OCI-LY3 (cell line): ENCODE measurements around the gene NOS1AP.

ENCODE experiments used
- H2AFZ ChIP-seq: fragments of 200-600, 300-600 bp; shearing (Covaris generic); 2 replicates; pipeline ENCODE4 v1.6.0; 2014; ENCODE audit warnings: antibody characterized with exemption, low read depth, low read length
- H3K27ac ChIP-seq: fragments of 200-600, 300-600 bp; sonication (generic); 2 replicates; pipeline ENCODE4 v1.5.1; 2014; ENCODE audit warnings: mild to moderate bottlenecking, low read length, moderate library complexity, mixed read lengths
- H3K27me3 ChIP-seq: fragments of 200-600, 300-600 bp; sonication (generic); 2 replicates; pipeline ENCODE4 v1.6.1; 2014; ENCODE audit warnings: low read depth, low read length, mixed read lengths
- H3K36me3 ChIP-seq: fragments of 200-600, 300-600 bp; sonication (generic); replicated peaks from 2 replicates; pipeline ENCODE3; 2014; ENCODE audit warnings: low read depth, low read length, mixed read lengths
- H3K4me1 ChIP-seq: fragments of 300-600, 200-600 bp; sonication (generic); 2 replicates; pipeline ENCODE4 v1.6.1; 2014; ENCODE audit warnings: low read length, mixed read lengths
- H3K4me2 ChIP-seq: fragments of 200-600, 300-600 bp; sonication (generic); 2 replicates; pipeline ENCODE4 v1.6.1; 2014; ENCODE audit warnings: low read length, mixed read lengths
- H3K4me3 ChIP-seq: fragments of 300-600, 200-600 bp; sonication (generic); 2 replicates; pipeline ENCODE4 v1.5.1; 2014; ENCODE audit warnings: antibody characterized with exemption, mild to moderate bottlenecking, low read length, moderate library complexity
- H3K79me2 ChIP-seq: fragments of 300-600, 200-600 bp; shearing (Covaris generic); 2 replicates; pipeline ENCODE4 v1.6.1; 2014; ENCODE audit warnings: mild to moderate bottlenecking, low read length, mixed read lengths
- H3K9ac ChIP-seq: fragments of 300-600, 200-600 bp; shearing (Covaris generic); 2 replicates; pipeline ENCODE4 v1.6.0; 2014; ENCODE audit warnings: mild to moderate bottlenecking, low read length, moderate library complexity
- H3K9me3 ChIP-seq: fragments of 200-600, 300-600 bp; shearing (Covaris generic); 2 replicates; pipeline ENCODE4 v1.6.1; 2014; ENCODE audit warnings: low read length, mixed read lengths; ENCODE audit not compliant: insufficient read depth
- H4K20me1 ChIP-seq: fragments of 200-600, 300-600 bp; sonication (generic); 2 replicates; pipeline ENCODE4 v1.6.1; 2016; ENCODE audit warnings: low read length, mixed read lengths; ENCODE audit not compliant: insufficient read depth
- EZH2phosphoT487 ChIP-seq: fragments of 200-600 bp; shearing (Covaris generic); IDR thresholded peaks from 2 replicates; pipeline ENCODE4 v1.6.1; 2018; ENCODE audit warnings: antibody characterized with exemption, mixed run types, low read depth
- TF ChIP-seq, protein P1 (sequence below): fragments of 200-600, 300-600 bp; sonication (generic); IDR thresholded peaks from 2 replicates; pipeline ENCODE4 v1.5.1; 2014; ENCODE audit warnings: antibody characterized with exemption, low read length, low read depth

NOS1AP gene

DNA sequence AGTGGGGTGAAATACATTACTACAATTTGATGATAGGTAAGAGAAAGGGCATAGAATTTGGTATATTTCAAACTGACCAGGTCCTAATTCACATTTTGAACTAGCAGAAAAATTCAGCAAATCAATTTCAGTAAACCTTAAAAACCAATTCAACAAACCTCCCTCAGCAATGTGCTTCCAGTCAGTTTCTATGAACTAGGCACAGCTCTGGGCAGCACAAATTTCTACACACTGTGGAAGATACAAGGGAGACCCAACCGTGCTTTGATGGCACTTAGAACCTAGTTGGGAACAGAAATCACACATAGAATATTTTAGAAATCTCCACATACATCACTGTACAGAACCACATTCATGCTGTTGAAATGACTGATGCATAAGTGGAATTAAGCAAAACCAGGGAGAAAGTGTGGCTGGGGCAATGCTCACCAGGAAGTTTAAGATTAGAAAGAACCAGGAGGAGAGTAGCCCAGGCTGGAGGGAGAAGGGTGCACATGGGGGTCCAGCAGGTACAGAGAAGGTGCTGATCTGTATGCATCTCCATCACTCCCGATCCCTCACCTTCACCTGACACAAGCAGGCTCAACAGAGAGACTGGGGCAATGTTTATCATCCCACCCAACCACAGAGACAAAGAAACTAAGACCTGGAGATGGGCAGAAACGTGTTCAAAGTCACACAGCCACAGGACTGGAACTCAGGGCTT, 326.9 kb downstream of the NOS1AP start:
- Histone ChIP-seq H2AFZ (no peak overlapping the region), H3K27me3 (peaks cover 53% of the 10 kb centered on the region), H3K9me3 (no peaks in the 10 kb centered on the region), H4K20me1 (no peaks in the 10 kb centered on the region), H3K4me1 (no peaks in the 10 kb centered on the region), H3K27ac (no peak overlapping the region), H3K36me3 (no peaks in the 10 kb centered on the region), H3K9ac (no peak overlapping the region), H3K4me3 (no peak overlapping the region), H3K4me2 (no peak overlapping the region), H3K79me2 (no peaks in the 10 kb centered on the region)
- no peak for TF ChIP-seq EZH2phosphoT487
- TF ChIP-seq, protein P1, sequence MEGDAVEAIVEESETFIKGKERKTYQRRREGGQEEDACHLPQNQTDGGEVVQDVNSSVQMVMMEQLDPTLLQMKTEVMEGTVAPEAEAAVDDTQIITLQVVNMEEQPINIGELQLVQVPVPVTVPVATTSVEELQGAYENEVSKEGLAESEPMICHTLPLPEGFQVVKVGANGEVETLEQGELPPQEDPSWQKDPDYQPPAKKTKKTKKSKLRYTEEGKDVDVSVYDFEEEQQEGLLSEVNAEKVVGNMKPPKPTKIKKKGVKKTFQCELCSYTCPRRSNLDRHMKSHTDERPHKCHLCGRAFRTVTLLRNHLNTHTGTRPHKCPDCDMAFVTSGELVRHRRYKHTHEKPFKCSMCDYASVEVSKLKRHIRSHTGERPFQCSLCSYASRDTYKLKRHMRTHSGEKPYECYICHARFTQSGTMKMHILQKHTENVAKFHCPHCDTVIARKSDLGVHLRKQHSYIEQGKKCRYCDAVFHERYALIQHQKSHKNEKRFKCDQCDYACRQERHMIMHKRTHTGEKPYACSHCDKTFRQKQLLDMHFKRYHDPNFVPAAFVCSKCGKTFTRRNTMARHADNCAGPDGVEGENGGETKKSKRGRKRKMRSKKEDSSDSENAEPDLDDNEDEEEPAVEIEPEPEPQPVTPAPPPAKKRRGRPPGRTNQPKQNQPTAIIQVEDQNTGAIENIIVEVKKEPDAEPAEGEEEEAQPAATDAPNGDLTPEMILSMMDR: no peak

DNA sequence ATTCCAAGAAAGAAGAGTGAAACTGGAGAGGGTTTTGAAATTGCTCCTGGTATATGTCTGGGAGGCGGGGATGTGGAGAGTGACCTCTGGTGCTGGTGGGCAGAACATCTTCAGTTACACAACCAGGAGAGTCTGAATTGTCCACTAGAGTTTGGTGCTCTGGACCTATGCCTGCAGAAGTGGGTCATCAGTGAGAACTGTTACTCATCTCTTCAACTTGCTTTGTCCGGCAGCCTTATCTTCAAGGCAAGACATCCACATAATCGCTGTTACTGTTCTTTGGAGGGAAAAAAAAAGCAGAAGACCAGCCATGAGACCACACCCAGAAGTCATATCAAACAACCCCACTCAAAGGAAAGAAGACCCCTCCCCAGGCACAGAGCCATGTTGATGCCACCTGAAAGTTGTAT, 327.6 kb downstream of the NOS1AP start:
- Histone ChIP-seq H3K9me3 (no peaks in the 10 kb centered on the region), H4K20me1 (no peaks in the 10 kb centered on the region), H3K4me1 (no peaks in the 10 kb centered on the region), H3K36me3 (no peaks in the 10 kb centered on the region), H3K4me3 (no peak overlapping the region), H2AFZ (no peak overlapping the region), H3K79me2 (no peaks in the 10 kb centered on the region), H3K4me2 (no peak overlapping the region), H3K9ac (no peak overlapping the region), H3K27ac (no peak overlapping the region), H3K27me3 (peaks cover 48% of the 10 kb centered on the region)
- TF ChIP-seq EZH2phosphoT487: no peak
- TF ChIP-seq, protein P1: no peak; the same call in 1 of the 2 replicates

DNA sequence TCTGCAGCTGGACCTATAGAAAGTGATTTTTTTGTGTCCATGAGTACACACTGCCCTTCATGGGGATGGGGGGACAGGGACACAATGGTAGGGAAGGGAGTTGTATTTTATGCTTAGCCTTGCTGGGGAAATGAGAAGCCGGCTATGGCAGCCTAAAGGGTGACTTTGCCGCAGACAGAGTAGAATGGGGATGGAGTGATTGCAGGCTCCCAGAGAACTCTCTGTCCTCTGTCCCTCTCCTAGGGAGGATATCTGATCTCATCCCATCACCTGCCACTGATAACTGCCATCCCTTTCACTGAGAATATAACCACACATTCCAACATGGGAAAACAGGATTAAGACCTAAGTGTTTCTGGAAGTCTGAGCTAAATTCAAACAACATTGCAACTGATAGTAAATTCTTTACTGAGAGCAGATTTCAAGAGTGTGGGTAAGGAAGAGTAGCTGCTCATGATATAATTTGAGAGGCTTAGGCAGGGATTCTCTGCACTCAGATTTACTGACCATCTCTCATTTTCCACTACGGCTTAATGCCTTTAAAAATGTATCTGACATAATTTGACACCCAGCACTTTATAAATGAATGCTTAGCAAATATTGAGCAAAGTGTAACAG, 328.6 kb downstream of the NOS1AP start:
- Histone ChIP-seq H3K27ac (no peak overlapping the region), H4K20me1 (no peaks in the 10 kb centered on the region)

DNA sequence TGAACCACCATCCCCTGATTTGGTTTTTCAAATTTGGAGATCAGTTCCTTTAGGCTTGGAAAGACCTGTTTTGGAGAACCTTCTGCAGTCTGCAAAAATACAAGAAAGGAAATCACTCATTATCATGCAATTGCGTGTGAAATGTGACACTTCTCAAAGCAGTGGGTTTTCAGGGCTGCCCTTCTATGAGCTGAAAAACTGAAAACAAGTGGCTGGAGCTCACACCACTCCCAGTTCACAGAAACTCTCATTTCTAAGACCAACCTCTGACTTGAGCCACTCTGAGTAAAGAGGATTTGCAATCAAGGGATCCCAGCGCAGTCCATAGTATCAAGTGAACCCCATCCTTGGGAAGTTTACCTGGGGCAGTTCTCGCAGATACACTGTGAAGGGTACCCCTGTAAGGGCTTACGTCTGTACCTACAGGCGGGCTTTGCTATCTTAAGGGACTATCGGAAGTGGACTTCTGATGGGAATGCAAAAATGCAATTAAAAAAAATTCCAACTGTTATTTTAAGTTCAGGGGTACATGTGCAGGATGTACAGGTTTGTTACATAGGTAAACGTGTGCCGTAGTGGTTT, 329.6 kb downstream of the NOS1AP start:
- no peak overlapping the region for H3K4me2 ChIP-seq
- peaks cover 48% of the 10 kb centered on the region for H3K27me3 ChIP-seq
- no peak overlapping the region for H3K4me3 ChIP-seq
- H4K20me1 ChIP-seq: no peaks in the 10 kb centered on the region
- no peak overlapping the region for H2AFZ ChIP-seq
- no peaks in the 10 kb centered on the region for H3K9me3 ChIP-seq
- no peak for TF ChIP-seq EZH2phosphoT487
- TF ChIP-seq, protein P1: no peak
- no peak overlapping the region for H3K9ac ChIP-seq
- no peaks in the 10 kb centered on the region for H3K36me3 ChIP-seq
- H3K27ac ChIP-seq: no peak overlapping the region
- H3K79me2 ChIP-seq: no peaks in the 10 kb centered on the region
- H3K4me1 ChIP-seq: no peaks in the 10 kb centered on the region

More for the DNA sequence above, 328.6 kb downstream of the NOS1AP start:
- Histone ChIP-seq H3K4me2 (no peak overlapping the region), H2AFZ (no peak overlapping the region), H3K79me2 (no peaks in the 10 kb centered on the region), H3K4me1 (no peaks in the 10 kb centered on the region), H3K27me3 (peaks cover 48% of the 10 kb centered on the region), H3K9me3 (no peaks in the 10 kb centered on the region), H3K36me3 (no peaks in the 10 kb centered on the region), H3K9ac (no peak overlapping the region), H3K4me3 (no peak overlapping the region)
- TF ChIP-seq, protein P1: no peak
- no peak for TF ChIP-seq EZH2phosphoT487
